Measurements from ENCODE around the gene C19orf81.

DNA sequence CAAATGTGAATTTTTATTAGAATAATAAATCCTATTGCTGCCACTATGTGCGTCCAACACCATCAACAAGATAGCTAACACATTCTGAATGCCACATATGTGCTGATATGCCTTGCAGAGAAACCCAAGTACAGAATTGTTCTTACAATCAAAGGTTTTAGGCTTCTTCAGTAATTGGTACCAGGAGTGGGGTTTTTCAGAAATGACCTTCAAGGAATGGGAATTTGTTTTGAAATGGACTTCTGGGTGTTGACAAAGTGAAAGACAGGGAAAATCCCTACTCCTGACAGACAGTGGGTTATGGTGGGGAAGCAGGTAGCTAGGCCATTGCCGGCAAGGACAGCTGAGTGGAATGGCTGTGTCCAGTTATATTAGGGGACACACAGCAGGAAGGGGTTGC lies 15.3 kb upstream of the C19orf81 start:
- TF ChIP-seq CREB1 (CRISPR knock-in tag; IDR thresholded peaks at IDR 0.05) (no peak), CREM (CRISPR knock-in tag; IDR thresholded peaks at IDR 0.05) (no peak)
- TF ChIP-seq, protein P1, sequence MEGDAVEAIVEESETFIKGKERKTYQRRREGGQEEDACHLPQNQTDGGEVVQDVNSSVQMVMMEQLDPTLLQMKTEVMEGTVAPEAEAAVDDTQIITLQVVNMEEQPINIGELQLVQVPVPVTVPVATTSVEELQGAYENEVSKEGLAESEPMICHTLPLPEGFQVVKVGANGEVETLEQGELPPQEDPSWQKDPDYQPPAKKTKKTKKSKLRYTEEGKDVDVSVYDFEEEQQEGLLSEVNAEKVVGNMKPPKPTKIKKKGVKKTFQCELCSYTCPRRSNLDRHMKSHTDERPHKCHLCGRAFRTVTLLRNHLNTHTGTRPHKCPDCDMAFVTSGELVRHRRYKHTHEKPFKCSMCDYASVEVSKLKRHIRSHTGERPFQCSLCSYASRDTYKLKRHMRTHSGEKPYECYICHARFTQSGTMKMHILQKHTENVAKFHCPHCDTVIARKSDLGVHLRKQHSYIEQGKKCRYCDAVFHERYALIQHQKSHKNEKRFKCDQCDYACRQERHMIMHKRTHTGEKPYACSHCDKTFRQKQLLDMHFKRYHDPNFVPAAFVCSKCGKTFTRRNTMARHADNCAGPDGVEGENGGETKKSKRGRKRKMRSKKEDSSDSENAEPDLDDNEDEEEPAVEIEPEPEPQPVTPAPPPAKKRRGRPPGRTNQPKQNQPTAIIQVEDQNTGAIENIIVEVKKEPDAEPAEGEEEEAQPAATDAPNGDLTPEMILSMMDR (IDR thresholded peaks at IDR 0.05): no peak
